Activated CD4-positive, CD25-positive, alpha-beta regulatory T cell (primary cell): ENCODE results near the gene CLCA1.
"Not testable (repeated sequence)": the region's sequence is repeated elsewhere in the genome, so short reads cannot be mapped to it uniquely, and the experiment has no call there.

Experiments
- DNase-seq, 4 experiments: peaks; one replicate each; lab custom pipeline; 2025; lab: John Stamatoyannopoulos, UW

CLCA1 gene

DNA sequence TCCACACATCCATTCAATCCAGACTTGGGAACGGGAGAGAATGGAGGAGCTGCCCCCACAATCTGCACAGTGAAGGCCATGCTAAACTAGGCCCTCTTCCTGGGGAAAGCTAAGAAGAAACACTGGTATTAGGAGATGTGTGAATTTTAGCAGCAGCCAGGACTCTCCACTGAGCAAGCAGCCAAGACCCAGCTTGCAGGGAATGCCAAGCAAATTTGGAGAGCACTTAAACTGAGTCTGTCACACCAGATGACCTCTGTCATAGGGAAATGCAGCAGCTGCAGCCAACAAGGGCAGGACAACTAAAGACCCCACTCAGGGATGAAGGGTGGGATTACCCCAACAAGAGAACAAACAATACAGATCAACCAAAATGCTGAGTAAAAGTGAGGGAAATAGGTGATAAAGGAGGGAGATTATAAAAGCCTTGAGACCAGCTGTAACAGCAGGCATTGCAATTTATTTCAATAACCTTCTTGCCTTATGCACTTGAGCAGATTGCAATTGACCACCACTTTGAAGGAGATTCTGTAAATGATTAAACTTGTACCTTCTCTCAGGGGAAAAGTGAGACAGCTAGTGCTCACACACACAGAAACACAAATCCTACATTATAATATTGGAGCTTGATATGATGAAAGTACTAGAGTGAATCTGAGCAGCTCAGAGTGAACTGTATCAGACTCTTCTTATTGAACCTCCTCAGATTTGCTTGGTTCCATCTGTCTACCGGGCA lies 2.5 kb upstream of the CLCA1 start:
- no peak for DNase-seq

DNA sequence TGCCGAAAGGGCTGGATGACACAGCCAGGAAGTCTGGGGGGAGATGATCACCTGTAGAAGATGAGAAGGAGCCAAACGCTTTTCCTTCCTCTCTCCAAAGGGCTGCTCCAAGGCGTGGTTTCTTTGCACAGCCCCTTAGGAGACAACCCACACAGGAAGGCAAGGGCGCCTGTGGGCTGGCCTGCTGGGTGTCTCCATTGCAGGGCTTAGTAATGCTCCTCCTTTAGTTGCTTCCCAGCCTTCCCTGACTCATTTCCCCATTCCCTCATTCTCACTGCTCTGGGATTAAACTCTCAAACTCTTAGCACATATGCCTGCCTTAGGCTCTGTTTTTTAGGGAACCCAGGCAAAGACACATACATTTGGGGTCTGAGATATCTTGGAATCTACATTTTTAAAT lies 1.7 kb upstream of the CLCA1 start:
- no peak for DNase-seq

DNA sequence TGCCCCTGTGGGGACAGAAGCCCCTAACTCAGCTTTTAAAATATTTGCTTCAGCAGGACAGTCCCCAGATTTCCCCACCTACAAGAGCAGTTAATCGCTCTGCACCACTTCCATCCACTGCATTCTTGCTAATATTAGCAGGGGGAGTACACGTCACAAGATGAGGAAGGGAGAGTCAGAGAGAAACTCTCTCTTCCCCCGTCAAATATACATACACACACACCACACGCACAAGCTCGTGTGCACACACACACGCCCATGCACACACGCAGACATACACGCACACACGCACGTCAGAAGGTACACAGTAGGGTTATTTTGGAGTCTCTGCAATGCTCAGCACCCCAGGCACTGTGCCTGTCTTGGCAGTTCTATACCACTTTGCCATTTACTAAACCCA lies 2.1 kb downstream of the CLCA1 start:
- no peak for DNase-seq

DNA sequence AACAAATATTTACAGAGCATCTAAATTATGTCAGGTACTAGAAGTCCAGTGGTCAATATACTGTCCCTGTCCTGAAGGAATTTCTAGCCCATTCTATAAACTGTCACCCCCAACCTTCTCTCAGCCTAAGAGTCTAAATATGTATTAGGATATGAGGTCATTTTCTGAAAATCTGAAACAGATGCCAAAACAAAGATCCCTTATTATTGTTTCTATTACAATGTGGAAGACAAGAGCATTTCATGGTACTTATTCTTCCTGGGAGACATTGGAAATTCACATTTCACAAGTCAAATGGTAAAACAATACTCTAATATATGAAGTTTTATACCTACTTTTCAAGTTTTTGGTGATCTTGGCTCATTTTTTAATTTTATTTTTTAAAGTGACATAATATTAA lies 2.6 kb downstream of the CLCA1 start:
- DNase-seq, result no peak

DNA sequence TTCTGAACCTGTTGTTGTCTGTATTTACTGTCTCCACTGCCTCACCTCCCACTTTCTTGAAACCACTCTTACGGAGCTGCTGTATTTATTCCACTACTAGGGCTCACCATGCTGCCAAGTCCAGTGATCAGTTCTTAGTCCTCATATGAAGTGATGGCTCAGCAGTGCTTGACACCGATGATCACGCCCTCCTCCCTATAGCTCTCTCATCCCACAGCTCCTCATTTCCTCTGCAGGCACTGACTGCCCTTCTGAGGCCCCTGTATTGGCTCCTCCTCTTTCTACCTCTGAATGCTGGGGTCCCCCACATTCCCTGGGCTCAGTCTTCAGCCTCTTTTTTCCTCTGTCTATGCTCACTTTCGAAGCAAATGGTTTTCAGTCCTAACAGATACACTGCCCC lies 3.4 kb downstream of the CLCA1 start:
- DNase-seq, result no peak

DNA sequence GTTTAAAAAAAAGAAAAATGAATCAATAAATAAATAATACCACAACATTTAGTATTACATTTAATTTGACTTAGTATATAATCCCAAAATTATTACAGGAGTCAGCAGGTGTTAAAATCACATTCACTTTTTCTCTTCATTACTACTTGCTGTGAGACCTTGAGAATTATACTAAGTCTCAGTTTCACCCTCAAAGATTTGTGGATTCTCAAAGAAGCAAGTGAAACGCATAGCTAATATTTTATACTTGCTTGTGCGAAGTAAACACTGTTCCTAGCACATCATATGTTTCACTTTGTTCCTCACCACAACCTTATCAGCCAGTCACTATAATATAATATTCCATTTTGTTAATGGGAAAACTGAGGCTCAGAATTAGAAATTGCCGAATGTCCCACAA lies 4.0 kb downstream of the CLCA1 start:
- no peak for DNase-seq

DNA sequence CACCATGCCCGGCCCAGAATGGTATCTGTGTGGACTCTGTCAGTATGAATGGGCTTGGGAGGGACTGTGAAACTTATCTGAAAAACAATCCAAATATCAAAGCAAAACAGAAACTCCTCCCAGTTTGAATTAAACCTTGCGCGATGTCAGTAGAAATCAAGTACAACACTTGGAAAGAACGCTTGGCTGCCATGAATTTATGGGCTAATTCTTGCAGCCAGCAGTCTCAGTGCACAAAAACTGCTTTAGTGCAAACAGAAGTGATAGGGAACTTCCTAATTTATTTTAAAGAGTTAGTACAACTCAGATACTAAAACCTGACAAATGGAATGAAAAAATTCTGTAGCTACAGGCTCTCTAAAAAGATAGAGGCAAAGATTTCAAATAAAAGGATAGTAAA lies 8.5 kb downstream of the CLCA1 start:
- DNase-seq, result no peak

DNA sequence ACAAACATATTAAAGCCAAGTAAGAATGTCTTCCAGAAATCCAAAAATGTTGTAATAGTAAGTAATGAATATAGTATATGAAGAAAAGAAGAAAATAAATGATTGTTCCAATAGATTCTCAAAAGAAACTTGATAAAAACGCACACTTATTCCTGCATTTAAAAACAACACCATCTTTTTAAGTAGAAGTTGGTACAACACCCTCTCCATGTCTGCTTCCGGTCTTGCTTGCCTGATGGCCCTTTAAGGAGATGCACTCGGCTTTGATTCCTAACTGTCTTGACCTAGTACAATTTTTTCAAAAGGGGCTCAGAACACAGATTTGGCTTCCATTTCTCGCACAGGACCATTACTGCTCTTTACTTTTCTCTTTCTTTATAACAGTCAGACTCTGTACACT lies 9.0 kb downstream of the CLCA1 start:
- DNase-seq, result no peak

DNA sequence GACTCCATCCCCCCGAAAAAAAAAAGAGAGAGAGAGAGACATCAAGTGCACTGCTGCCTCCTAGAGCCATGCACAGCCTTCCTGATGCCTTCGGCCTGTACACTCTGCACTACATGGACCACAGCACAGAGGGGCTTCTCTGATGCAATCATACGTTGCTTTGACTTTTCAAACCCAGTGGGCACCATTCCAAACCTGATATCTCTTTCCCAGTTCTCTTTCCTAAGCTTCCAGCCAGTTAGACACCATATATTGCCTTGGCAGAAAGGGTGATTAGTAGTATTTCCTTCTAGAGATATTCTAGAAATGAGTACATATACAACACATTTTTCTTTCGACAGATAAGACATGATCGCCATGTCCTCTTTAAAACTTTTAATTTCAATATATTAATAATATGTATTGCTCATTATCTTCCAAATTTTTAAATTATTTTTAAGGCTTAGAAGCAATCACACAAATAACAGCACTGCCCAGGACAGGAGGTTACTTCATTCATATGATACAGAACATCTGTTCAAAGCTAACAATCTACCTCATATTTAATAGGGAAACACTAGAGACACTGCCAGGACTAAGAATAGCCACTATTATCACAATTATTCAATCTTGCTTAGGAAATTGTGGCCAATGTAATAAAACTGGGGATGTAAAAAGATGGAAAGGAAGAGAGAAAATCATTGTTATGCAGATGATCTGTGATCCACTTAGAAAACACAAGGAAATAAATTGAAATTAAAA lies 9.9 kb downstream of the CLCA1 start:
- no peak for DNase-seq

DNA sequence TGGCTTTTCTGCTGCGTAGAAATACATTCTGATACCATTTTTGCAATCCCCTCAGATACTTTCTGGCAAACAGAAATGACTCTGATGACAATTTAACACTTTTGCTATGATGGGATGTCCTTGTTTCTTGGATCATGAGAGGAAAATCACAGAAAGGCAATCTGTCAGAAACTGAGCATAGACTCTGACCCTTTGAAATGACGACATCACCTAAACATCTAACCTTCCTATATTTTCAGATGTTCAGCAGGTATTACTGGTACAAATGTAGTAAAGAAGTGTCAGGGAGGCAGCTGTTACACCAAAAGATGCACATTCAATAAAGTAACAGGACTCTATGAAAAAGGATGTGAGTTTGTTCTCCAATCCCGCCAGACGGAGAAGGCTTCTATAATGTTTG lies 13.2 kb downstream of the CLCA1 start:
- no peak for DNase-seq

DNA sequence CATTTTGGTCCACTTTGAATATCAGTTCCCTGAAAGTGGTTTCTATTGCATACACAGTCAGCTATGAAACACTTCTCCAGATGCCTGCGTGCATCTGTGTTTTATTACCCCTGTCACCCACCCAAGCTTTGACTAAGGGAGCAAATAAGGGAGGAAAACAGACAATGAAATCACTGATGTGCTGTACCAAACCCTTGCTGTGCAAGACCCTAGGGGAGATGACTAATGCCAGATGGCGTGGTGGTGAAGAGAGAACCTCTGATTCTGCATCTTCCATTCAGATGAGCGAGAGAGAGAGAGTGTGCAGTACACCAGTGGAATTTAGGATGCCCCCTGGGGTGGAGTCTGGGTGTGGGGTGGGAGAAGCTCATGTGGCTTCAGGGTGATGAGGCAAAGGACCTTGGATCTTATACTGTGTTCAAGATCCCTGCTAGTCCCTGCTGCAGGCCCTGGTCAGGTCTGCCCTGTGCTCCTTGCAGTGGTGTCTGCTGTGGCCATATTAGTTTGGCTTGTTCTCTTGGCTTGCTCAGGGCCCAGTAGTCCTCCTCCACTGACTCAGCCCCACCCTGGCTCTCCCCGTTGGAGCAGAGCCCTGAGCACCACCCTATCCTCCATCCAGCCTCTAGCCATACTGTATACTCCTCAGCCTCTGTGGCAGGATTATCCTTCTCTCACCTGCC lies 18.5 kb downstream of the CLCA1 start:
- no peak for DNase-seq

DNA sequence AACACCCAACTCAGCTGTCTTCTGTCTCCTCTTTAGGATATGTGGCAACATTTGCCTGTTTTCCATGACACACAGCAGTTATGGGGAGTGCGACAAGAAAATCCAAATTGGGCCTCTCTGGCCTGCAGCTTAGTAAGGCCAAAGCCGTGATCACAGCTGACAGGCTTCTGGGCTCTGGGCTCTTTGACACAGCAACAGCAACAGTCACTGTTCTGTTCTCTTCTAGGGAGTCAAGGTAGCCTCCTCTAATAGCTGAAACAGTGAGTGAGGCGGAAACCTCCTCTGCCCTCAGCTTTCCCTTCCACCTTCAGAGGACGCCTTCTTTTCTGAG lies 19.0 kb downstream of the CLCA1 start:
- no peak for DNase-seq

DNA sequence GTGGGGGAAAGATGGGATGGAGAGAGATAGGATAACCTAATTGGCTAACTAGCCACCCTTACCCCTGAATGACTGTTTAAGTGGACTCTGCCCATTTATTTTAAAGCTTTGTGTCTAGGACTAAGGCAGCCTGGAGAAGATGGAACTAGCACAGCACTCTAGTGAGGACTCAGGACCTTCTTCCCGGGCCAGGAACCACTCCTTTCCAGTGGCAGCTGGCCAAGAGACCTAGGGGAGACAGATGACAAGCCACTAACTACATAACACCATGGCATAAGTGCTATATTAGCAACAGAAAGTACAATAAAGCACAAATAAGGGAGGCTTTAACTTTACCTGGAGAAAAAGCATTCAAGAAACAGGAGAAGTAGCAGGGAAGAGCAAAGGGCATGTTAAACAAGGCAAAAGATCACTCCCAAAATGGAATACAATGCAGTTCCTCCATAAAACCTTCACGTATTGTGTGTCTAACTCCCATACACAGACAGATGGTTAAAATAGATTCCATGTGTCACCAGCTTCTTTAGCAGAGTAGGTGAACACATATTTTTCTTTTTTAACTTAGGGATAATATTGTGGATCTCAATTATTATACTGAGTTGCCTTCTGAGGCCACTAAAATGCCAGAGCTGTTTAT lies 20.6 kb downstream of the CLCA1 start:
- DNase-seq, result no peak

DNA sequence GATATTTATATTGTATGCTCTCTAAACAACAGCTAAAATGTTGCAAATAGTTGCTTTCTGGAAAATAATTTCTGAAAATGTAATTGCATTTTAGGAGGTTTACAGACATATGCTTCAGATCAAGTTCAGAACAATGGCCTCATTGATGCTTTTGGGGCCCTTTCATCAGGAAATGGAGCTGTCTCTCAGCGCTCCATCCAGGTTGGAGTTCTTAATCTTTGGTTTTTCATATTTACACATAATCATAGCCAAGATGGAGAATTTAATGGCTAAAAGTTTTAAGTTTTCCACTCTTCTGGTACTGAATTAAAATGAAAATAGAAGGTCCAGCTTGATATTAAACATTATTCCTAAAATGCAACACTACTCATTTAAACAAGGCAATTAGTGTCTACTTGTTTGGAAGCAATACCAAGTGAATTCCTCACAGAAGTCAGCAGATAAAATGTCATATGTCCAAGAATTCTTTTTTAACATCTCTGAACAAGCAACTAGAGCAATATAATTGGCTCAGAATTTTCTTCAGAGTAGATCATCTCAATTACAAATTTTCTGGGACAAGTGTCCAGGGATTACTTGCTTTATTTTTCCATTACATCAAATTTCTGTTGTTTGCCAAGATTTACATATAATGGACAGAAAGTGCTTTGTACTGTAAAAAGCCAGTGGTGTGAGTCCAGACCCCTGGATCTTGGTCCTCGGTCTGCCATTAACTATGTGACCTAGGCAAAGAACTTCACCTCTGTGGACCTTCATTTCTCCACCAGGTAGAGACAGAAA lies 22.6 kb downstream of the CLCA1 start:
- DNase-seq, result no peak

DNA sequence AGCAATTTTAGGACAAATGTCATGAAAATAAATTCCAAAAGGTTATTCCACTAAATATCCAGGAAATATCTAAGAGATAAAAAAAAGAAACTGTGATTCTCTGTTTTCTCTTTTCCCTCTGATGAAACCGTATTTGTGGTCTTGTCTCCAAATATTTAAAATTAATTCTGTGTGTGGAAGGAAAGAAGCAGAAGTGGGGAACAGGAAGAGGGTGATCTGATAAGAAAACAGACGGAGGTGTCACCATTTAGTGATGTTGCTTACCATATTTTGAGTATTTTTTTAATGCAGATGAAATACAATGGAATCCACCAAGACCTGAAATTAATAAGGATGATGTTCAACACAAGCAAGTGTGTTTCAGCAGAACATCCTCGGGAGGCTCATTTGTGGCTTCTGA lies 29.6 kb downstream of the CLCA1 start:
- DNase-seq, result no peak

DNA sequence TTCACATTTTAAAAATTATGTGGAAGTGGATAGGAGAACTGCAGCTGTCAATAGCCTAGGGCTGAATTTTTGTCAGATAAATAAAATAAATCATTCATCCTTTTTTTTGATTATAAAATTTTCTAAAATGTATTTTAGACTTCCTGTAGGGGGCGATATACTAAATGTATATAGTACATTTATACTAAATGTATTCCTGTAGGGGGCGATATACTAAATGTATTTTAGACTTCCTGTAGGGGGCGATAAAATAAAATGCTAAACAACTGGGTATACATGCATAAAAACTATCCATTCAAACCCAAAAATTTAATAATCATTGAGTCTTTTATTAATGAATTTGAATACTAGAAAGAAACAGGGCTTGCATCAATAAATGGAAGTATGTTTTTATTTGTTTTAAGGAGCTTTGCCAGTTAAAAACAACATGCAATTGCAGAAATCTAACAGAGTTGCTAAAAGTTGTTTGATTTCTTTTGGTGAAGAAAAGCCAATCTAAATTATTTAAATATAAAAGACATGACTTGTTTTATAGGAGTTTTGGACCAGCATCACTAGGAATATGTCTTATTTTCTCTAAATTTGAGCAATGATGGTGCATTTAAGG lies 31.4 kb downstream of the CLCA1 start:
- DNase-seq, result no peak

DNA sequence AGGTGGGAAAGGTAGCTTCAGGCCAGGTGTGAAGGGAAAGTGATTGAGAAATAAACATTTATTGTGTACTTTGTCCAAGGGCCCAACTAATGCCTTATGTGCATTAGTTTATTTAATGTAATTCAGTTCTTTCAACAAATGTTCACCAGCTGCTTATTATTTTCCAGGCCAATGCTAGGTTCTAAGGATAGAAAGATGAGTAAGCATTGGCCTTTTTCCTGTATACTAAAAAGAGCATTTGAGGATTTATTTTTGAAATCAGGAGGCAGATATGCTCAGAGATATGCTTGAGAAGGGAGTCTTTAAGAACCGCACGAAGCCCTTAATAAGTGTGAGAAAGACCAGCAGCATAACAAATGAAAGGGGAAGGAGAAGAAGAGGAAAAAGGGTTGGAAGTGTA lies 32.0 kb downstream of the CLCA1 start:
- DNase-seq, result no peak

DNA sequence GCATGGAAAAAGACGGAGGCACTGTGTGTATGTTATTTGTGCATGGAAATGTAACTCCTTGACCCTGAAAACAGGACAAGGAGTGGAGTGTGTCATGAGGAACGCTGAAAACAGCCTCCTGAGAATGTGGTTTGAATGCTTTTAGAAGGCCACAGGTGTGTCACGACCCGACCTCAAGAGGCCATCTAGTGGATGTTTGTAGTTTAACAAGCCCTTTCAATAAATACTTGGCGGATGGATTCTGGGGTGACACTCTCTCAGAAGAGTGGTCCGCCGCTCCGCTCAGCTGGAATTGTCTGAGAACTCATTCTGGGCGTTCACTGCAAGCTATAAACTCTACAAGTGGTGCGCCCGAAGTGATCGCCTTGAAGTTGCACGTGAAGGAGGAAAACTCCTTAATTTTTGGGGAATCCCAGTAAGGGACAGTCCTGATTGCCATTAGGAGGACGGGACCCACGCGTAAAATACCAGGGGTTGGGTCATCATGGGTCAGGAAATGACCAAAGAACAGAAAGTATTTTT lies 33.5 kb downstream of the CLCA1 start:
- DNase-seq, result not testable (repeated sequence)

DNA sequence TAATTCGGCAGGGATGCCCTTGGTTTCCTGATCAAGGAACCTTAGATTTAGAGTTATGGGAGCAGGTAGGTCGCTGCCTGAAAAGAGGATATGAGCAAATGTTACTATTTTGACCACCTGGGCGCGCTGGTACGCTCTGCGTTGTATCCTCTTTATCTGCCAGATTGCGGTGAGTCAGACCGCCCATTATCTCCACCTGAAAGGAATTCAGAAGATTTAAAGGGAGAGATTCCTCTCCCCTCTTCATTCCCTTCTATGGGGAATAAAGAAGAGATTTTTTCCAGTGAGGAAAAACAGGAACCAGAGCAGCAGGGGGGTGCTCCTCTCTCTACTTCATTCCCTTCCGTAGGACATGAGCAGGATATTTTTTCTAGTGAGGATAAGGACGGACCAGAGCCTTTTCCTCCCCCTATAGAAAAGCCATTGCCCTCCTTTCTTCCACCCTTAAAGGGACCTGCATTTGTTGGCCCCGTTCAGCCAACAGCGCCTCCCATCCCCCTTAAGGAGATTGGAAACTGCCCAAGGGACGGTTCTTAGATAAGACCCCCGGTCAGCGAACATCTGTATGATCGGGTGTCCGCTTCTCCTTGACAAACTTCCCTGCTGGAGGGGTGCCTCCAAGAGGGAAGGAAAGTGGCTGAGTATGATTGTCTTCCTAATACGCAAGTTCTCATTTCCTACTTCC lies 34.1 kb downstream of the CLCA1 start:
- DNase-seq, result no peak

DNA sequence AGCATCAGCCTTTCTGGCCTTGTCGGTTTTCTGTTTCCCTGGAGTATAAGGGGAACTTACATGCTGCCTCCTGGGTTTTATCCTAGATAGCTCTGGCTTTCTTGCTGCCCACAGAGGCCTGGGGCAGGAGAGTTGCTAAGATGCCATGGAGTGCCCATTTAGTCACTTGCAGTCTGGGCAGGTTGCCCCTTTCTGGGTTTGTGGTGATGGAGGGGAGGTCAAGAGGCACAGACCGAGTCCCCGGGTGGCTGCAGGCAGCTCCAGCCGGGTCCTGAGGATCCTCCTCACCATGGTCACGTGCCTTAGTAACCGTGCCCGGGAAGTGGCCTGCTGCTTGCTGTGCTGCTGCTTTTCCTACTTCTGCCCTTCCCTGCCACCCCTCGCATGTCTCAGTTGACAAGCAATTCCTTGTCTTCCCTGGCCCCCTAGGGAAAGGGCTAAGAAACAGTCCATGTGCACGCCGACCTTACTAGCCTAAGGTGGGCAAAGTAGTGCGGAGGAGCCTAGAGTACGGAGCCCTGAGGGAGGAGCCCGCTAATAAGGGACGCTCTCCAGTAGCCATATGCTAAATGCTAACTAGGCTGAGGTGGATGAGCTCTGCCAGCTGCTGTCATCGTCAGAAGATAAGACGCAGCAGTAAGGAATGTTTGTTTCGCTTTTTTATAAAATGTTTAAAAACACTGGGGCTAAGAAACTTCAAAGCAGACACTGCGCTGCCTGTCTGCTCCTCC lies 34.8 kb downstream of the CLCA1 start:
- DNase-seq, result no peak
